ENCODE data around the gene NR2C2. TPM values are rescaled to one million over a fixed set of nuclear protein-coding genes. Genes with fewer than 3 reads are reported as not detected.

The NR2C2 gene
- total and polyA plus RNA-seq, 2 of the 13 experiments (the other 11 are each of a cell fraction or from before 2014, with no cell fraction given) = 7.8 to 11.8 TPM

DNA sequence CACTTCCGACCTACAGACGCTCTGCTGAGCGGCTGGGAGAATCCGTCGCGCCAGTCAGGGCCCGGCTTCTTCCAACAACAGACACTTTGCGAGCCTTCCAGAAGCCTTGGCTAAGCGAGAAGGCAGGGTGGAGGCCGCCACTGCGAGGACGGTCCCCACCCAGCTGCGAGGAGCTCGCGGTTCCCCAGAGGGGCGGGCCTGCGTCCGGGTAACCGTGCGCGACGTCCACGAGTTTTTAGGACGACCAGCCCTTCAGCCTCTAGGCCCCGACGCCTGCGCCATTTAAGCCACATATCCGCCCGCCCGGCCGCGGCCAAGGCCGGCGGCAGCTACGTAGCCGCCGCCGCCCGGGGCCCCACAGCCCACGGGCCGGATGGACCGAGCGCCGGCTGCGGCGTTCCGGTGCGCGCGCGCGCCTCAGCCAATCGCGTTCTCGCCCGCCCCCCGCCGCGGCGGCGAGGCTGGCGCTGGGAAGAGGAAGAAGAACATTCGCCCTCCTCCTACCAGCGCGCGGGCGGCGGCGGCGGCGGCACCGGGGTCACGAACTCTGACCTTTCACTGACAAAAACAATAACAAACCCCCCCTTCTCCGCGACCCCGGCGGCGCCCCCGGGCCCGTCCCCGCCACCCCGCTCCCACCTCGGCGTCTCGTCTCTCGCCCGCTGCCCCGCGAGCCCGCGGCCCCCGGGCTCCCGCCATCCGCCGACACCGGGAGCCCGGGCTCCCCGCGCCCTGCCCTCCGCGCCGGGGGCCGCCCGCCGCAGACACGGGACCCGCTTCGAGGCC is at the start of gene NR2C2 (continued):
- TF ChIP-seq ZNF883 (CRISPR knock-in tag; IDR thresholded peaks at IDR 0.05; ENCODE audit: not compliant biosample characterization) (no peak), RFX3 (CRISPR knock-in tag; IDR thresholded peaks at IDR 0.05) (no peak), RARA (CRISPR knock-in tag; IDR thresholded peaks at IDR 0.05) (peak; percentile 37; the same call in 1 of the 2 replicates), PLRG1 (conservative IDR thresholded peaks at IDR 0.05) (no peak), RELA (CRISPR knock-in tag; IDR thresholded peaks at IDR 0.05) (no peak), MAF1 (CRISPR knock-in tag; IDR thresholded peaks at IDR 0.05; ENCODE audit: borderline replicate concordance) (0 out of 2 replicates have a peak, but pooled peaks have one; percentile 38), ZFX (CRISPR knock-in tag; IDR thresholded peaks at IDR 0.05; ENCODE audit: low read depth) (peak; percentile 90), BHLHE40 (IDR thresholded peaks at IDR 0.05; ENCODE audit: low read length) (no peak), NFKBIZ (CRISPR knock-in tag; IDR thresholded peaks at IDR 0.05) (no peak), TFE3 (CRISPR knock-in tag; IDR thresholded peaks at IDR 0.05) (no peak), ZSCAN9 (CRISPR knock-in tag; IDR thresholded peaks at IDR 0.05; ENCODE audit: borderline replicate concordance) (no peak; the same call in 1 of the 2 replicates), ZKSCAN1 (IDR thresholded peaks at IDR 0.05; ENCODE audit: low read length) (no peak), ZNF552 (CRISPR knock-in tag; IDR thresholded peaks at IDR 0.05; ENCODE audit: borderline replicate concordance) (no peak), LCORL (IDR thresholded peaks at IDR 0.05) (no peak), LCORL (CRISPR knock-in tag; IDR thresholded peaks at IDR 0.05) (peak; percentile 46), PAF1 (CRISPR knock-in tag; IDR thresholded peaks at IDR 0.05) (no peak)
- TF ChIP-seq, protein P1, sequence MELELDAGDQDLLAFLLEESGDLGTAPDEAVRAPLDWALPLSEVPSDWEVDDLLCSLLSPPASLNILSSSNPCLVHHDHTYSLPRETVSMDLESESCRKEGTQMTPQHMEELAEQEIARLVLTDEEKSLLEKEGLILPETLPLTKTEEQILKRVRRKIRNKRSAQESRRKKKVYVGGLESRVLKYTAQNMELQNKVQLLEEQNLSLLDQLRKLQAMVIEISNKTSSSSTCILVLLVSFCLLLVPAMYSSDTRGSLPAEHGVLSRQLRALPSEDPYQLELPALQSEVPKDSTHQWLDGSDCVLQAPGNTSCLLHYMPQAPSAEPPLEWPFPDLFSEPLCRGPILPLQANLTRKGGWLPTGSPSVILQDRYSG (CRISPR knock-in tag; IDR thresholded peaks at IDR 0.05) = no peak
- TF ChIP-seq, protein P2, sequence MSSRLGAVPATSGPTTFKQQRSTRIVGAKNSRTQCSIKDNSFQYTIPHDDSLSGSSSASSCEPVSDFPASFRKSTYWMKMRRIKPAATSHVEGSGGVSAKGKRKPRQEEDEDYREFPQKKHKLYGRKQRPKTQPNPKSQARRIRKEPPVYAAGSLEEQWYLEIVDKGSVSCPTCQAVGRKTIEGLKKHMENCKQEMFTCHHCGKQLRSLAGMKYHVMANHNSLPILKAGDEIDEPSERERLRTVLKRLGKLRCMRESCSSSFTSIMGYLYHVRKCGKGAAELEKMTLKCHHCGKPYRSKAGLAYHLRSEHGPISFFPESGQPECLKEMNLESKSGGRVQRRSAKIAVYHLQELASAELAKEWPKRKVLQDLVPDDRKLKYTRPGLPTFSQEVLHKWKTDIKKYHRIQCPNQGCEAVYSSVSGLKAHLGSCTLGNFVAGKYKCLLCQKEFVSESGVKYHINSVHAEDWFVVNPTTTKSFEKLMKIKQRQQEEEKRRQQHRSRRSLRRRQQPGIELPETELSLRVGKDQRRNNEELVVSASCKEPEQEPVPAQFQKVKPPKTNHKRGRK (CRISPR knock-in tag; IDR thresholded peaks at IDR 0.05) = no peak
- TF ChIP-seq, protein P3, sequence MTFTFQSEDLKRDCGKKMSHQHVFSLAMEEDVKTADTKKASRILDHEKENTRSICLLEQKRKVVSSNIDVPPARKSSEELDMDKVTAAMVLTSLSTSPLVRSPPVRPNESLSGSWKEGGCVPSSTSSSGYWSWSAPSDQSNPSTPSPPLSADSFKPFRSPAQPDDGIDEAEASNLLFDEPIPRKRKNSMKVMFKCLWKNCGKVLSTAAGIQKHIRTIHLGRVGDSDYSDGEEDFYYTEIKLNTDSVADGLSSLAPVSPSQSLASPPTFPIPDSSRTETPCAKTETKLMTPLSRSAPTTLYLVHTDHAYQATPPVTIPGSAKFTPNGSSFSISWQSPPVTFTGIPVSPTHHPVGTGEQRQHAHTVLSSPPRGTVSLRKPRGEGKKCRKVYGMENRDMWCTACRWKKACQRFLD (CRISPR knock-in tag; IDR thresholded peaks at IDR 0.05; ENCODE audit: borderline replicate concordance) = 0 out of 2 replicates have a peak, but pooled peaks have one; percentile 27
- TF ChIP-seq, protein P4, sequence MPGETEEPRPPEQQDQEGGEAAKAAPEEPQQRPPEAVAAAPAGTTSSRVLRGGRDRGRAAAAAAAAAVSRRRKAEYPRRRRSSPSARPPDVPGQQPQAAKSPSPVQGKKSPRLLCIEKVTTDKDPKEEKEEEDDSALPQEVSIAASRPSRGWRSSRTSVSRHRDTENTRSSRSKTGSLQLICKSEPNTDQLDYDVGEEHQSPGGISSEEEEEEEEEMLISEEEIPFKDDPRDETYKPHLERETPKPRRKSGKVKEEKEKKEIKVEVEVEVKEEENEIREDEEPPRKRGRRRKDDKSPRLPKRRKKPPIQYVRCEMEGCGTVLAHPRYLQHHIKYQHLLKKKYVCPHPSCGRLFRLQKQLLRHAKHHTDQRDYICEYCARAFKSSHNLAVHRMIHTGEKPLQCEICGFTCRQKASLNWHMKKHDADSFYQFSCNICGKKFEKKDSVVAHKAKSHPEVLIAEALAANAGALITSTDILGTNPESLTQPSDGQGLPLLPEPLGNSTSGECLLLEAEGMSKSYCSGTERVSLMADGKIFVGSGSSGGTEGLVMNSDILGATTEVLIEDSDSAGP (CRISPR knock-in tag; IDR thresholded peaks at IDR 0.05; ENCODE audit: borderline replicate concordance) = no peak
- TF ChIP-seq, protein P5, sequence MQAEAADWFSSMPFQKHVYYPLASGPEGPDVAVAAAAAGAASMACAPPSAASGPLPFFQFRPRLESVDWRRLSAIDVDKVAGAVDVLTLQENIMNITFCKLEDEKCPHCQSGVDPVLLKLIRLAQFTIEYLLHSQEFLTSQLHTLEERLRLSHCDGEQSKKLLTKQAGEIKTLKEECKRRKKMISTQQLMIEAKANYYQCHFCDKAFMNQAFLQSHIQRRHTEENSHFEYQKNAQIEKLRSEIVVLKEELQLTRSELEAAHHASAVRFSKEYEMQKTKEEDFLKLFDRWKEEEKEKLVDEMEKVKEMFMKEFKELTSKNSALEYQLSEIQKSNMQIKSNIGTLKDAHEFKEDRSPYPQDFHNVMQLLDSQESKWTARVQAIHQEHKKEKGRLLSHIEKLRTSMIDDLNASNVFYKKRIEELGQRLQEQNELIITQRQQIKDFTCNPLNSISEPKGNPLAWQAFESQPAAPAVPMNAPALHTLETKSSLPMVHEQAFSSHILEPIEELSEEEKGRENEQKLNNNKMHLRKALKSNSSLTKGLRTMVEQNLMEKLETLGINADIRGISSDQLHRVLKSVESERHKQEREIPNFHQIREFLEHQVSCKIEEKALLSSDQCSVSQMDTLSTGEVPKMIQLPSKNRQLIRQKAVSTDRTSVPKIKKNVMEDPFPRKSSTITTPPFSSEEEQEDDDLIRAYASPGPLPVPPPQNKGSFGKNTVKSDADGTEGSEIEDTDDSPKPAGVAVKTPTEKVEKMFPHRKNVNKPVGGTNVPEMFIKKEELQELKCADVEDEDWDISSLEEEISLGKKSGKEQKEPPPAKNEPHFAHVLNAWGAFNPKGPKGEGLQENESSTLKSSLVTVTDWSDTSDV (CRISPR knock-in tag; IDR thresholded peaks at IDR 0.05) = no peak
